Frontal cortex (tissue), 4 donors: Measurements from ENCODE around the gene EPN2. TPM values are rescaled to one million over a fixed set of nuclear protein-coding genes. Genes with fewer than 3 reads are reported as not detected.
"Not testable (repeated sequence)": the region's sequence is repeated elsewhere in the genome, so short reads cannot be mapped to it uniquely, and the experiment has no call there.

Experiments used
- DNase-seq, 2 donors: peaks; one replicate each; pipeline ENCODE4 v3.0.0; 2012; ENCODE audit warnings: low spot score in 2 of 2
- FAIRE-seq: peaks from 2 replicates; lab custom pipeline; 2012; peaks lifted over from hg19 to GRCh38; lab: Jason Lieb, UNC
- total RNA-seq: library from RNA; depleted of rRNA; stranded (reverse); fragments of >200 nt; gene quantifications from one replicate; pipeline ENCODE4 v1.2.3, GENCODE V29; 2014
- donor health status: control.
- donor health status: control.
- donor health status: control.

The EPN2 gene
- total RNA-seq = 53.0 TPM

DNA sequence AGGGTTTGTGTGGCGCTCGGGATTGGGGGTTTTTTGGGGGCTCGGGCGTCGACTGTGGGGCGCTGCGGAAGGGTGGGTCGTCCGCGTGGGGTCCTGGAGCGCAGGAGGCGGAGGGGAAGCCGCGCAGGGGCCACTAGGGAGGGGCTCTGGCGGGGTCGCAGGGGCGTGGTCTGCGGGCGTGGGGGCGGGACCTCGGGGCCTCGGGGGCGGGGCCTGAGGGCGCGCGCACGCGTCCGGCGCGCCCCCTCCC lies at the start of gene EPN2:
TSS of gene EPN2 (plus strand) at position 228 of the 250 bp plus-strand sequence. CDS start 45,754 bp downstream, outside the sequence.
- peak; percentile 80 to 84 for DNase-seq
- FAIRE-seq = not testable (repeated sequence)

DNA sequence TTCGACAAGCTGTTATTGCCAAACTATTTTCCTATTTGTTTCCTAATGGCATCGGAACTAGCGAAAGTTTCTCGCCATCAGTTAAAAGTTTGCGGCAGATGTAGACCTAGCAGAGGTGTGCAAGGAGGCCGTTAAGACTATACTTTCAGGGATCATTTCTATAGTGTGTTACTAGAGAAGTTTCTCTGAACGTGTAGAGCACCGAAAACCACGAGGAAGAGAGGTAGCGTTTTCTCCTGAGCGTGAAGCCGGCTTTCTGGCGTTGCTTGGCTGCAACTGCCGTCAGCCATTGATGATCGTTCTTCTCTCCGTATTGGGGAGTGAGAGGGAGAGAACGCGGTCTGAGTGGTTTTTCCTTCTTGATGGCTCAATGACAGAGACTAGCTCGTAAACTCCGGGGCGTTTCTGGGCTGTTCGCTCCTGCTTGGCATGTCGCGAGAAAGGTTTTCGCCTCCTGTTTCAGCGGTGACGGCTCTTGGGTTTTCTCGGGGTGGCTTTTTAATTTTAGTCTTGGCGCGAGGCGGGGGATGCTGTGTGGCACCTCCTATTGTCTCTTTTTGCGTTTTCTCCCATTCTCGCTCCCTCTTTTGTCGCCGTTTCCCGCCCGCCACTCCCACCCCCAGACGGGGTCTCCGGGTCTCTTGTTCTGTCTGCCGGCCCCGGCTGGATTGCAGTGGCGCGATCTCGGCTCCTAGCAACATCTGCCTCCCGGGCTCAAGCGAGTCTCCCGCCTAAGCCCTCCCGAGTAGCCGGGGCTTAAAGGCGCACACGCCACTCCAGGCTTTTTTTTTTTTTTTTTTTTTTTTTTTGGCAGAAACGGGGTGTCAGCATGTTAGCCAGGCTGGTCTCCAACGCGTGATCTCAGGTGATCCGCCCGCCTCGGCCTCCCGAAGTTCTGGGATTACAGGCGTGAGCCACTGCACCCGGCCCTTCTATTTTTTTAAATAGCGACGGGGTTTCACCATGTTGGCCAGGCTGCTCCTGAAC lies 49.0 kb upstream of the EPN2 start:
- FAIRE-seq, DNase-seq: not testable (repeated sequence)

DNA sequence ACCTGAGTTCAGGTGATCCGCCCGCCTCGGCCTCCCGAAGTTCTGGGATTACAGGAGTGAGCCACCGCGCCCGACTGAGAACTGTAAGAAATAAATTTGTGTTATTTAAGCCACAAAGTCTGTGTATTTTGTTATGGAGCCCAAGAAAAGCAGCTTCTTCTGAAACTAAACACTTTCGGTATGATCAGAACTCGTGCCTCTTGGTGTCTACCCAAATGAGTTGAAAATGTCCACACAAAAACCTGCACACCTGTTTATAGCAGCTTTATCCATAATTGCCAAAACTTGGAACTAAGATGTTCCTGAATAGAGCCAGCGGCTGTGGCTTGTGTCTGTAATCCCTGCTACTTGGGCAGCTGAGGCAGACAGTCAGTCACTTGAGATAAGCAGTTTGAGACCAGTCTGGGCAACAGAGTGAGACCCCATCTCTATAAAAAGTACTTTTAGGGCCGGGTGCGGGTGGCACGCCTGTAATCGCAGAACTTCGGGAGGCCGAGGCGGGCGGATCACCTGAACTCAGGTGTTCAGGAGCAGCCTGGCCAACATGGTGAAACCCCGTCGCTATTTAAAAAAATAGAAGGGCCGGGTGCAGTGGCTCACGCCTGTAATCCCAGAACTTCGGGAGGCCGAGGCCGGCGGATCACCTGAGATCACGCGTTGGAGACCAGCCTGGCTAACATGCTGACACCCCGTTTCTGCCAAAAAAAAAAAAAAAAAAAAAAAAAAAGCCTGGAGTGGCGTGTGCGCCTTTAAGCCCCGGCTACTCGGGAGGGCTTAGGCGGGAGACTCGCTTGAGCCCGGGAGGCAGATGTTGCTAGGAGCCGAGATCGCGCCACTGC lies 48.1 kb upstream of the EPN2 start:
- FAIRE-seq, DNase-seq: not testable (repeated sequence)

DNA sequence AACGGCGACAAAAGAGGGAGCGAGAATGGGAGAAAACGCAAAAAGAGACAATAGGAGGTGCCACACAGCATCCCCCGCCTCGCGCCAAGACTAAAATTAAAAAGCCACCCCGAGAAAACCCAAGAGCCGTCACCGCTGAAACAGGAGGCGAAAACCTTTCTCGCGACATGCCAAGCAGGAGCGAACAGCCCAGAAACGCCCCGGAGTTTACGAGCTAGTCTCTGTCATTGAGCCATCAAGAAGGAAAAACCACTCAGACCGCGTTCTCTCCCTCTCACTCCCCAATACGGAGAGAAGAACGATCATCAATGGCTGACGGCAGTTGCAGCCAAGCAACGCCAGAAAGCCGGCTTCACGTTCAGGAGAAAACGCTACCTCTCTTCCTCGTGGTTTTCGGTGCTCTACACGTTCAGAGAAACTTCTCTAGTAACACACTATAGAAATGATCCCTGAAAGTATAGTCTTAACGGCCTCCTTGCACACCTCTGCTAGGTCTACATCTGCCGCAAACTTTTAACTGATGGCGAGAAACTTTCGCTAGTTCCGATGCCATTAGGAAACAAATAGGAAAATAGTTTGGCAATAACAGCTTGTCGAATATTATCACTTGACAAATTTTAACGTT lies 47.3 kb upstream of the EPN2 start:
- DNase-seq, FAIRE-seq: not testable (repeated sequence)

DNA sequence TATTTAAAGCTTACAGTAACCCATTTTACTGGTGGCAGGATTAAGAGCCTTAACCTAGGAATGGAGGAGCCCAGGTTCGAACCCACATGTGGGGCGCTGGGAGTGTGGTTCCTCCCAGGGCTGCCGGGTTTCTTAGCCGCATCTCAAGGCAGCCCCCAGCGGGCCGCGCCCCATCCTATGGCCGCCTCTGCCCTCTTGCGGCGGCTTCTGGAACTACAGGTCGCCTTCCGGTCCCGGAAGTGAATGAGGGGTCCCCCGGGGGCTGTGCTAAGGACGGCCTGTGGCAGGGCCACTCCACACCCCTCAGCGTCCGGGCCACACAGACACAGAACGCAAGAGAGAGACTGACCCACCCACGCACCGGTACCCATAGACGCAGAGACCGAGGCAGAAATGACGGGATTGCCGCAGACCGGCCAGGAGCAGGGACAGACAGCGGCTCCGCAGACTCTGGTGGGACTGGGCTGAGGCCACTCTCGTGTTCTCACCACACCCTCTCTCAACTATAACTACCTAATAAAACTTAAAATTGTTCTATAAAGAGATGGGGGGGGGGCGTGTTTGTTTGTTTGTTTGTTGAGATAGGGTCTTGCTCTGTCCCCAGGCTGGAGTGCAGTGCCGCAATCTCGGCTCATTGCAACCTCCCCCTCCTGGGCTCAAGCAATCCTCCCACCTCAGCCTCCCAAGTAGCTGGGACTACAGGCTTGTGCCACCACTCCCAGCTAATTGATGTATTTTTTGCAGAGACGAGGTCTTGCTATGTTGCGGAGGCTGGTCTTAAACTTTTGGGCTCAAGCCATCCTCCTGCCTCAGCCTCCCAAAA lies 40.6 kb upstream of the EPN2 start:
- FAIRE-seq, DNase-seq: not testable (repeated sequence)

DNA sequence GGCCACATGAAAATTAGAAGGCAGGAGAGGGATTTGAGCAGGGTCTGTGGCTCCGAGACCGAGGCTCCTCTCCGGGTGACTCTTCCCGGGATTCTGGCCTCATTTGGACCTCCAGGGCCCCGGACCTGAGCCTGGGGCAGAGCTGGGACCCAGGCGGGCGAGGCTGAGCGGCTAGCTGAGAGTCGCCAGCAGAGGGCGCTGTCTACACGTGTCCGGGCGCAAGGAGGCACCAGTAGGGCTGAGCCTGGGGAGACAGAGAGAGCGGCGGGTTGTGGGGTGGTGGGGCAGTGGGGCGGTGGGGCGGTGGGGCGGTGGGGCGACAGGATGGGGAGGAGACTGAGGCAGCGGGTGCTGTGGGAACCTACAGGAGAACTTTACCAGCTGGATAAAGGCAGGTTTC lies 34.7 kb upstream of the EPN2 start:
- not testable (repeated sequence) for FAIRE-seq, DNase-seq

DNA sequence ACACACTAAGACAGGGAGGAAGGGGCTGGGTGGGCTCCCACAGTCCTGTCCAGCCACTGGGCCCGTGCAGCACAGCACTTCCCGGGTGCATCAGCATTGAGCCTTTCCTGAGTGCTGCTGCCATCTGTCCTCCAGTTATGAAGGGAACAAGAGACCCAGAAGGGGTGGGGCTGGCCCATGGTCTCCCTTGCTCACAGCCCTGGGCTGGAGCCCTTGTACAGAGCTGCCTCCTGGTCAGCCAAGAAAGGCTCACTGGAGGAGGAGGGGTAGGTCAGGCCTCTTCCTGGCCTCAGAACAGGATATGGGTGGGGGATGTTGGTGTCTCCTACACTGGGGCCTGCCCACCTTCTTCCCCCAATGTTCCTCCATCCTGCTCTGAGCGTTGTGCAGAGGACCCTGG lies 33.7 kb upstream of the EPN2 start:
- not testable (repeated sequence) for DNase-seq, FAIRE-seq

DNA sequence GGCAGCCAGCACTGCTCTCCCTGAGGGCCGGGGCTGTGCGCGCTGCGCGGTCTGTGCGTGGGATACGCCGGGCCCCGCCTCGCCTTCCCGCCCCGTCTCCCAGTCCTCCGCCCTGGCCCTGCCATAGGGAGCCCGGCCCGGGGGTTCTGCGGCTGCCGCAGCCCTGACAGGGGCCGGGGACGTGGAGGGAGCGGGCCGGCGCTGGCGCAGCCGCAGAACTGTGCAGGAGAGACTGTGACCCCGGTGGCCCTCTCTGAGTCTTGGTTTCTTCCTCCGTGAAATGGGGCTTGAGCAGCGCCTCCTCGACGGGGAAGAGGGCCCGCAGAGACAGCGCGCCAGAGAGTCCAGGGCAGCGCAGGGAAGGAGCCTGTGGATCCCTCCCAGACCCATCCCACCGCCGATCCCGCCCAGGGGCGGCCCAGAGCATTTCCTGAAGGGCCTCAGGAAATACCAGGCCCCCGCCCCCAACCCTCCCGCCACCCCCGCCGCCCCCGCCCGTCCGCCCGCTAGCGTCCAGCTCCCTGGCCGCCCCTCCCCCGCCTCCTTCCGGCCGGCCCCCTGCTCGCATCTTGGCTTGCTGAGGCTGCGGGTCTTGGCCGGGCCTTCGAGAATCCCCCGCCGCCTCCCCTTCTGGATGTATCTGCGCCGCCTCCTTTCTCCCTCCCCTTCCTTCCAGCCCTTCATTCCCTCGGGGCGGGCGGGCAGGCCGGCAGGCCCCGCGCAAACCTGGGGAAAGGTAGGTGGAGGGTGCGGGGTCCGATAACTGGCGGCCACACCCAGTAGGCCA lies 21.9 kb upstream of the EPN2 start:
- FAIRE-seq, DNase-seq: not testable (repeated sequence)

DNA sequence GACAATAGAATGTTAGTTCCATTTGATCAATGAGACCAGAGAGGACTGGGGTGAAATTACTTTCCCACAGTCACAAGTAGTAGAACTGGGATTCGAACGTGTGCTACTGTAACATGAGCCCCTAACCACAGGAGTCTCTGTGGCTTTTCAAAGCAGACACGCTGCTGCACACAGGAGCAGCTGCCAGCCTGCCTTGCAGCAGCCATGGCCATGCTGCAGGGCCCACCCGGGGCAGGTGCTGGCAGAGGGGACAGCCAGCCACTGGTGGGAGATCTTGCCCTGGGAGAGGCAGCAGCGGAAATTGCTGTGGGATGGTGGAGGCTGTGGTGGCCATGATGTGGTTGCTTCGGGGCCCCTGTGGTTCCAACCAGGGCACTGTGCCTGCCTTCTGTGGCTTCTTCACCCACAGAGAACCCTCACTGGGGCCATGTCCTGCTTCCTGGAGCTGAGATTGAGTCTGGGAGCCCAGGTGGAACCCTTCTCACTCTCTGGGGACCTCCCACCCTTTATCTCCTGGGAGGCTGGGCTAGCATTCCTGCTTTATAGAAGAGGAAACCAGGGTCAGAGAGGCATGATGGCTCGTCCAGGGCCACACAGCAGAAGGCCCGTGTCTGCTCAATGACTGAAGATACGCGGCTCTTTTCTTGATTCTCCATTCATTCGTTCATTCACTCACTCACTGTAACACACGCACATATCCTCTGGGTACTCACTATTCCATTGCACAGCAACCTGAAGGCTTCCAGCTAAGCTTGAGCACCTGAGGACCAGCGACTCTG lies 20.8 kb upstream of the EPN2 start:
- not testable (repeated sequence) for FAIRE-seq, DNase-seq

DNA sequence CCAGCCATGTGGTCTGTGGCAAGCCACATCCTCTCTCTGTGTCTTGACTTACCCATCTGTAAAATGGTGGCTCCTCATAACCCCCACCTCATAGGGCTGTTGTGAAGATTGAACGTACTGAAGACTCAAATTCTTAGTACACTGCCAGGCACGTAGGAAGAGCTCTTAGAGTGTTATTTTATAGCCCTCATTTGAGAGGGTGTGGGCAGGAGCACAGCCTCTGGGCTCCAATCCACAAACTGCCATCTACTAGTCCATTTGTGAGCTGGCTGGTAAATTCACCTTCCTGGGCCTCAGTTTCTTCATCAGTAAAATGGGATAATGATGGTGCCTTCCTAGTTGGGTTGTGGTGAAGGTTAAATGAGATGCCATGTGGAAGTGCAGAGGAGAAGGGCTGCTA lies 18.3 kb upstream of the EPN2 start:
- not testable (repeated sequence) for DNase-seq, FAIRE-seq

DNA sequence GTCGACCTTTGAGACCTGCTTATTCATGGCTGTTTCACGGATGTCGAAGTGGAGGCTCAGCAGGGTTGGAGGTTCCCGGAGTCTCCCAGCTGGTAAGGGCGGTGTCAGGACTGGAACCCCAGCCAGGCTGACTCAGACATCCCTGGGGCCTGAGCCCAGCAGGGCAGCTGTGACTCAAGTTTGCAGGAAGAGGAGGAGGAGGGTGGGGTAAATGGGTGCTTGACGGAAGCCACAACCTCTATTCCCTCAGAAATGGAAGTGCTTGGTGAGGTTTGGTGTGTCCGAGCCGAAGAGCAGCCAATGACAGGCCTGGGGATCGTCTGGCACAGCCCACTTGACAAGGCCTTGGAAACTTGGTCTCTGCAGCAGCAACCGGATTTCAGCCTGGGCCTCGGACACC lies 17.8 kb upstream of the EPN2 start:
- not testable (repeated sequence) for FAIRE-seq, DNase-seq

DNA sequence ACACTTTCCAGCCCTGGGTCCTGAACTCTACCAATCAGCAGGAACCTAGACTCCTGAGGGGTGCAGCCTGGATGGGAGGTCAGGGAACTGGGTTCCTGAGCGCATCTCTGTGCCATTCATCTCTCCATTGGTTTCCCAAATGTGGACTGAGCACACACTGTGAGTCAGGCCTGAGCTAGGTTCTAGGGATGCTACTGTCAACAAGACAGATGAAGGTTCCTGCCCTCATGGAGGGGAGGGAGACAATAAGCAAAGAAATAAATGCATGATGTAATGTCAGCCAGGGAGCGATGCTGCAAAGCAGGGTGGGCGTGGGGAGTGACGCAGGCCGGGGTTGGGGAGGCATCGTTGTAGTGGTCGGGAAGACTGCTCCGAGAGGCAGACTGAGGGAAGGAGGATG lies 17.0 kb upstream of the EPN2 start:
- FAIRE-seq, DNase-seq: not testable (repeated sequence)

DNA sequence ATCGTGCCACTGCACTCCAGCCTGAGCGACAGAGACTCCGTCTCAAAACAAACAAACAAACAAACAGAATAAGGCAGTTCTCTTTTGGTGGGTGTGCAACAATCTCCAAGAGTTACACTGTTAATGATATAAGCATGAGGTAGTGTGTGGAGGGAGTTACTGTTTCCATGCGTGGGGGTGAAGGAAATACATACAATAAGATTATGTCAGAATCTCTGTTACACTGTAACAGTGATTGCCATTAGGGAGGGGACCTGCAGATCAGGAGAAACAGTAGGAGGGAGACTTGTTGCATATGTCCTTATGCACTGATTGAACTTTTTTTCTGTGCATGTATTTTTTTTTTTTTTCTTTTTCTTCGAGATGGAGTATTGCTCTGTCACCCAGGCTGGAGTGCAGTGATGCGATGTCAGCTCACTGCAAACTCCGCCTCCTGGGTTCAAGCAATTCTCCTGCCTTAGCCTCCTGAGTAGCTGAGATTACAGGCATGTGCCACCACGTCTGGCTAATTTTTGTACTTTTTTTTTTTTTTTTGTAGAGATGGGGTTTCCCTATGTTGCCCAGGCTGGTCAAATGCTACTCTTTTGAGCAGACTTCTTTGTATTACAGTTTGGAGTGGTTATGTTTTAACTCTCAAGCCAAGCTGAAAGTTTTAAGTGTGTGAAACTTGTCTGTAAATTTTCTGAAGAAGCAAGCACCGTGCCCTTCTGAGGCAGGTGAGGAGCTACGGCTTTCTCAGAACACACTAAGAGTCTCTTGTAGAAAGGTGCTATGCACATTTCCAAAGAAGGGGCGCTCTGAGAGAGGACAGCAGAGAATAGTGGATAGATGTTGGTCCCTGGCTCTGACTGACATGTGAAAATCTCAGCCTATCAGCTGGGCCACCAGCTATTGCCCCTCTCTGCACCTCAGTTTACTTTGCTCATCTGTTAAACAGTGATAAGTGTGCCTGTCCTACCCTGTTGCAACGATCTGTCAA lies 10.3 kb upstream of the EPN2 start:
- FAIRE-seq, DNase-seq: not testable (repeated sequence)

DNA sequence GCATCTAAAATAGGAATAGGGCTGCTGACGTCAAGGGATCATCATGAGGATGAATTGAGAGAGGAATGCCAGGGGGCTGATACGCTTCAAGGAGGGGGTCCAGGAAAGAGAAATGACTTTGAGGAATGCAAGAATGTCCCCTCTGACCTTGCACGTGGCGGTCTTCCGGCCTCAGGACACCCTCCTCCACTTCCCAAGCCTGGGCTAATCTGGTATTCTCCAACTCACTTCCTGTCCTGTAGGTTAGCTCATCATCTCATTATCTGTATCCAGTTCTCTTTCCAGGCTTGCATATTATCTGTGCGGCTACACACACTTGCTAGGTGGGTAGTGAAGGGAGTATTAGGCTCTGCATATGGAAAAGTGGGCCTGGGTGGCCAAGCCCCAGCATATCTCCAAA lies 2.5 kb upstream of the EPN2 start:
- not testable (repeated sequence) for DNase-seq, FAIRE-seq

DNA sequence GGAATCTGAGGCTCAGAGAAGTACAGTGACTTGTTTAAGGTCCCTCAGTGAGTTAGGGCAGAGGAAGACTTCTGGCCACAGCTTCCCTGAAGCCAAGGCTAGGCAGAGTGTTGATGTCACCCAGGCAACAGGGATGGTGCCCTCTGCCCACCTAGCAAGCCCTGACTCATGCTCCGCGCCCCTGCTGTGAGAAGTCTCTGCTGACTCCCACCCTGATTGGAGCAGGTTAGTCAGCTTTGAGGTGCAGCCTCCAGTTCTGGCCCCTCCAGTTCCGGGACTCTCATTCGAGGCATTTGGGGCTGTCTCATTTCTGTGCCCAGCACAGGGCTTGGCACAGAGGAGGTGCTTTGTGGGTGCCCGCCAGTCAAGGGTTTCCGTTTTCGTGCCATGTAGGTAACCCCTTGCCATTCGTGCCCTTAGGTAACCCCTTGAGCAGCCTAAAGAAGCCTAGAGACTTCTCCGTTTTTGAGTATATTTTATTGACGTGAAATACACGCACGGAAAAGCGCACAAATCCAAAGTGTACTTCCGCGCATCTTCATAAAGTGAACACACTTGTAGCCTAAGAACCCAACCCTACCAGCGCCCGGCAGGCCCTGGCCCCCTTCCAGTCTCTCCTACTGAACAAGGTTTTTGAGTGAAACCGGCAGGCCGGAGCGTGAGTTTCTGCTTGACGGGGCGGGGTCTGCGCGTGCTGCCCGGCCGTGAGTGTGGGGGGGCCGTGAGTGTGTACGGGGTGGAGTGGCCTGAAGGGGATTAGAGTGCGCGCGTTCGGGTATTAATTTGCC lies 621 bp upstream of the EPN2 start:
- DNase-seq, FAIRE-seq: not testable (repeated sequence)
